ENCODE results near the gene SCARB1. TPM values are rescaled to one million over a fixed set of nuclear protein-coding genes. Genes with fewer than 3 reads are reported as not detected.
A peak's percentile ranks its signal among the peaks of the same experiment; 100 is the strongest.

The SCARB1 gene
- total and polyA plus RNA-seq, 2 of the 13 experiments (the other 11 are each of a cell fraction or from before 2014, with no cell fraction given) = 63.4 to 160 TPM

GRCh38 chr12:124804011-124804621 is 59.5 kb downstream of the SCARB1 start (continued):
- TF ChIP-seq ZNF687 (CRISPR knock-in tag; IDR thresholded peaks at IDR 0.05) (peak; percentile 45), NR2F1 (CRISPR knock-in tag; IDR thresholded peaks at IDR 0.05) (no peak), CEBPB (IDR thresholded peaks at IDR 0.05; ENCODE audit: borderline replicate concordance, low read depth, low read length) (0 out of 2 replicates have a peak, but pooled peaks have one; percentile 7), SRF (IDR thresholded peaks at IDR 0.05; ENCODE audit: low read depth, low read length) (no peak), ZNF382 (CRISPR knock-in tag; IDR thresholded peaks at IDR 0.05; ENCODE audit: borderline replicate concordance) (no peak), SP4 (CRISPR knock-in tag; IDR thresholded peaks at IDR 0.05) (no peak), CEBPZ (IDR thresholded peaks at IDR 0.05; ENCODE audit: low read length) (no peak), KLF11 (CRISPR knock-in tag; IDR thresholded peaks at IDR 0.05) (no peak), ZNF318 (CRISPR knock-in tag; IDR thresholded peaks at IDR 0.05) (no peak), ZNF20 (CRISPR knock-in tag; IDR thresholded peaks at IDR 0.05) (no peak), NR1H2 (CRISPR knock-in tag; IDR thresholded peaks at IDR 0.05; ENCODE audit: borderline replicate concordance, low read depth) (no peak)
